ENCODE measurements around the gene NMNAT2. TPM values are rescaled to one million over a fixed set of nuclear protein-coding genes. Genes with fewer than 3 reads are reported as not detected.

The NMNAT2 gene
- total RNA-seq, 1 donor from 2014 or later, result 0.68 TPM

DNA sequence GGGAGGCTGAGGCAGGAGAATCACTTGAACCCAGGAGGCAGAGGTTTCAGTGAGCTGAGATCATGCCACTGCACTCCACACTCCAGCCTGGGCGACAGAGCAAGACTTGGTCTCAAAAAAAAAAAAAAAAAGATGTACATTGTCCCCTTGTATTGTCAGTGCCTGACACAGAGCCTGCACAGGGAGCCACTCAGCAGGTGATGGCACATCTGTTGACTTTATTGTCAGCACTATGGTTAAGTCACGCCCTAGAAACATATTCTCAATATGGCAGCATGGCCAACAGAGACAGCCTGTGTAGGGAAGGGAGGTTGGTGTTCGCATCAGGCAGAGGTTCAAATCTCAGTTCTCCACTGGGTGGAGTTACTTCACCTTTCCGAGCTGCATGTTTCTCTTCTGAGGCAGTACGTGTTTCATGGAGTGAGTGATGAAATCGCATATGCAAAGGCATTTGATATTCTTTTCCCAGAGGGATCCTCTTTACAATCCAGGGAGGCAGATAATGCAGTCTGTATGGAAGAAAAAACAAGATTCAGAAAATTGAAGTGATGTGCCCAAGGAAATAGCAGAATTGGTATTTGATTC, 211.6 kb downstream of the NMNAT2 start:
- no peak for DNase-seq

DNA sequence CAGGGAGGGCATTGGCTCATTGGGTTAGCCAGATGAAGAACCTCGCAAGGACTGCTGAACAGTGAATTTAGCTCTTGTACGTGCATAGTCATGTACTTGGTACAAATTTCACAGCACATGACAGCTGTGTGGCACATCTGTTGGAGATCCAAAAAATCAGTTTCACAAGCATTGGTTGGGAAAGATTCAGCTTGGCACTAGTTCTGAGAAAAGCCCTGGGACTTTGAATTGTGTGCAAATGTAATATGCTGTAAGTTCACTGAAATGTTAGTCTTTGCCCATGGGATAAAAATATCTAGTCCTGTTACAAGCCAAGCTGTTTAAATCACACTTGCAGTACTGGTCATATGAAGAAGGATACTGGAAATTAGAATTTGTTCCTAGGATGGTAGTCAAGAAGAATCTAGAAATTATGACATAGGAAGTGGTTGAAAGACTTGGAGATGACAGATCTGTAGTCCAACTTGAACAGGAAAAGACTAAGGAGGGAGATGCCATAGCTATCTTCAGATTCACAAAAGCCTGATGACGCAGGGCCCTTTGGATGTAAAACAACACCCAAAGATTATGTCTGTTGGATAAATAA, 212.9 kb downstream of the NMNAT2 start:
- DNase-seq, result no peak

DNA sequence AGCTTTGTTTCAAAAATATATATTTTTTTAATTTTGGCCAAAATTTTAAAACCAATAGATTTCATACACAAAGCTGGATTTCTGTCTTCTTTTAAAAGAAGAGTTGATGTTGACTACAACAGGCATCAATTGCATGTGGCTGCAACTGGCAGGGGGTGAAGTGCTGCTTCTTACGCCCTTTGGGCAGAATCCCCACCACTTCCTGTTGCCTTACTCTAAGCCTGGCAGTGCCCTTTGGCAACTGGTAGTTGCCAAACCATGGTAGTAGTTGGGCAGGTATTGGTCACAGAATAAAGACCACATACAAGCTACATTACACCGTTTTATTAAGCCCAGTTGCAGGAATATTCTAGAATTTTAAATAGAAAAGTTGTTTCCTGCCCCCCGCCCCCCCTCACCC, 215.1 kb downstream of the NMNAT2 start:
- no peak for DNase-seq

DNA sequence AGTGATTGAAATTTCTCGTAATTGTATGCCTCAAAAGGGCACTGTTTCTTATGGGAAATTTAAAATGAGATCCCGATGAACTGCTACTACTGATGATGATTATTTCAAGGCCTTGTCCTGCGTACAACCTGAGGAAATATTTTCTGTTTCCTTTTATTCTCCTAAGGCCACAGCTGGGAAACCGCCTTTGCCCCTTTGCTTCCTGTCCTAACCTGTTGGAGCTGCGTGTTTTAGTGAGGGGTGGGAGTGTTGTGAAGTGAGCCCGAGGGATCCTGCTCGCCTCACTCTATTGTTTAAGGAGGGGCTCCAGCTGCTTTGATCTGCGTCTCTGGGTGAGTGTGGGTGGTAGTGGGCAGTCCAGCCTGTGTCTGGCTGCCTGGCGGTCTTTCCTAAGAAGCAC, 217.7 kb downstream of the NMNAT2 start:
- DNase-seq, result peak; percentile 87

DNA sequence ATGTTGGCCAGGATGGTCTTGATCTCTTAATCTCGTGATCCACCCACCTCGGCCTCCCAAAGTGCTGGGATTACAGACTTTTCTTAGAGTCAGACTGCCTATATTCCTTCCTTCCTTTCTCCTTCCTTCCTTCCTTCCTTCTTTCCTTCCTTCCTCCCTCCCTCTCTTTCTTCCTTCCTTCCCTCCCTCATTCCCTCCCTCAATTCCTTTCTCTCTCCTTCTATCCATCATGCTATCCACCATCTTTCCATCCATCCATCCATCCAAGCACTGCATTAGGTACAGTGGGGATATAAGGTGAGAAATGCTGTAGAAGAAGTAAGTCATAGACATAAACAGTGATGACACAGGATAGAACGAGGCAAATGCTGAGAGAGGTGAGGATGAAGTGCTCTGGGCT, 218.9 kb downstream of the NMNAT2 start:
- no peak for DNase-seq

DNA sequence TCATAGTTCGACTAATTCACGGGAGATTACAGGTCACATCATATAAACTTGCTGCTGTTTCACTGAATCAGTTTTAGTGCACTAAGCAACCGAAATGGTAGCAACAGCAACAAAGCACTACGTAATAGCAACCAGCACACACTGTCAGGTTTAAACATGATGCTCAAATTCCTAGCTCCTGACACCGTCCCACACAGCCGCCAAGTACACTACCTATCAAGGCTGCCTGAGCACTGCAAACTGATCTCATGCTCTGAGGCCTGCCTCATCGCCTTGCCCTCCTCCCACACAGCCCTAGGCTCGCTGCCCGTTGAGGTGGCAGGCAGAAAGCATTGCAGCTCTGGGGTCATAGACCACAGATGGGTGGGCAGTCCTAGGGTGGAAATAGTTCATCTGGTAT, 219.7 kb downstream of the NMNAT2 start:
- DNase-seq, result no peak

Other genes starting within 250 kb of the NMNAT2 start
- gene LAMC2, start 232.1 kb downstream of the NMNAT2 start, total RNA-seq, result 0.70 and 1.5 TPM in 2 replicates
- 26.7 and 44.4 TPM in 2 replicates for gene SMG7, start 54.1 kb upstream of the NMNAT2 start, total RNA-seq
- not detected in 2 replicates for gene NCF2, start 172.1 kb upstream of the NMNAT2 start, total RNA-seq
- gene ARPC5, start 217.4 kb upstream of the NMNAT2 start, total RNA-seq, result 172 and 229 TPM in 2 replicates
- not detected in 2 replicates for gene APOBEC4, start 234.9 kb upstream of the NMNAT2 start, total RNA-seq

Measured in dermis blood vessel endothelial cell (primary cell).